ENCODE results near the gene PELI1.

The PELI1 gene

DNA sequence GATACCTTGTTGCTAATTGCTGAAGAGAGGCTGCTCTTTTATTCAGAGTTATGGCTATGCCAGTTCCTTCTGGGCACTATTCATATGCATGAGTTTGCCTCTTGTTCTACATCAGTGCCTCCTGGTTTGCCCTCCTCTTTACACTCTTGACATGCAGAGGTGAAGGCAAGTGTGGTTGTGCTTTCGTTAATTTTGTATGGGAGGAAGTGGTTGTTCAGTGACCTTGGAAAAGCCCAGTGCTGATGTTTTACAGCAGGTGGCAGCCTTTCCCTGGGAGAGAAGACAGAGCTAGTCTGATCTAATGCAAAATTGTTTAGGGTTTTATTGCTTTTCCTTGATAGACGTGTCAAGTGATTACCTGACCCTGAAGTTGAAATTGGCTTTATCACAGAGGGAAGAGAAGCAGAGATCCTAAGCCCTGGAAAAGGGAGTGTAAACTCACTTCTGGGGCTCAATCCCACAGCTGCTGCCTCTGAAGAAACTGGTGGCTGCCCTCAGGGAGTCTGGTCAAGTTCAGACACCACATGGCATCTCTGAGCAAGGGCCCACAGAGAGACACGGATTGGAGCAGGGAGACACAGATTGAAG is 94.5 kb downstream of the PELI1 start:
- no peak overlapping the region for H3K9ac ChIP-seq (ENCODE audit: low read depth, low read length, poor library complexity, severe bottlenecking)
- H2AFZ ChIP-seq (ENCODE audit: low read length): peak overlapping the region; percentile 77
- H3K79me2 ChIP-seq (ENCODE audit: insufficient read depth, low read length): no peaks in the 10 kb centered on the region
- no peaks in the 10 kb centered on the region for H3K36me3 ChIP-seq (ENCODE audit: insufficient read depth, low read length)
- no peaks in the 10 kb centered on the region for H4K20me1 ChIP-seq (ENCODE audit: insufficient read depth, low read length, poor library complexity, severe bottlenecking)
- H3K27me3 ChIP-seq (ENCODE audit: insufficient read depth, low read length, poor library complexity, severe bottlenecking): no peaks in the 10 kb centered on the region
- TF ChIP-seq, protein P1, sequence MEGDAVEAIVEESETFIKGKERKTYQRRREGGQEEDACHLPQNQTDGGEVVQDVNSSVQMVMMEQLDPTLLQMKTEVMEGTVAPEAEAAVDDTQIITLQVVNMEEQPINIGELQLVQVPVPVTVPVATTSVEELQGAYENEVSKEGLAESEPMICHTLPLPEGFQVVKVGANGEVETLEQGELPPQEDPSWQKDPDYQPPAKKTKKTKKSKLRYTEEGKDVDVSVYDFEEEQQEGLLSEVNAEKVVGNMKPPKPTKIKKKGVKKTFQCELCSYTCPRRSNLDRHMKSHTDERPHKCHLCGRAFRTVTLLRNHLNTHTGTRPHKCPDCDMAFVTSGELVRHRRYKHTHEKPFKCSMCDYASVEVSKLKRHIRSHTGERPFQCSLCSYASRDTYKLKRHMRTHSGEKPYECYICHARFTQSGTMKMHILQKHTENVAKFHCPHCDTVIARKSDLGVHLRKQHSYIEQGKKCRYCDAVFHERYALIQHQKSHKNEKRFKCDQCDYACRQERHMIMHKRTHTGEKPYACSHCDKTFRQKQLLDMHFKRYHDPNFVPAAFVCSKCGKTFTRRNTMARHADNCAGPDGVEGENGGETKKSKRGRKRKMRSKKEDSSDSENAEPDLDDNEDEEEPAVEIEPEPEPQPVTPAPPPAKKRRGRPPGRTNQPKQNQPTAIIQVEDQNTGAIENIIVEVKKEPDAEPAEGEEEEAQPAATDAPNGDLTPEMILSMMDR (conservative IDR thresholded peaks at IDR 0.05; ENCODE audit: low read length): peak; percentile 96
- no peak for TF ChIP-seq EZH2phosphoT487 (IDR thresholded peaks at IDR 0.05; ENCODE audit: borderline replicate concordance)
- H3K4me1 ChIP-seq (ENCODE audit: insufficient read depth, low read length, poor library complexity, severe bottlenecking): peaks cover 6% of the 10 kb centered on the region
- no peak overlapping the region for H3K4me3 ChIP-seq (ENCODE audit: low read length, poor library complexity, severe bottlenecking)
- no peaks in the 10 kb centered on the region for H3K9me2 ChIP-seq (replicated peaks; ENCODE audit: low read depth, low read length)
- H3K4me2 ChIP-seq (ENCODE audit: low read depth, low read length, poor library complexity, severe bottlenecking): no peak overlapping the region
- H3K9me3 ChIP-seq (ENCODE audit: insufficient read depth, low read depth, low read length): no peaks in the 10 kb centered on the region
- H3F3A ChIP-seq (ENCODE audit: low read depth): no peaks in the 10 kb centered on the region

DNA sequence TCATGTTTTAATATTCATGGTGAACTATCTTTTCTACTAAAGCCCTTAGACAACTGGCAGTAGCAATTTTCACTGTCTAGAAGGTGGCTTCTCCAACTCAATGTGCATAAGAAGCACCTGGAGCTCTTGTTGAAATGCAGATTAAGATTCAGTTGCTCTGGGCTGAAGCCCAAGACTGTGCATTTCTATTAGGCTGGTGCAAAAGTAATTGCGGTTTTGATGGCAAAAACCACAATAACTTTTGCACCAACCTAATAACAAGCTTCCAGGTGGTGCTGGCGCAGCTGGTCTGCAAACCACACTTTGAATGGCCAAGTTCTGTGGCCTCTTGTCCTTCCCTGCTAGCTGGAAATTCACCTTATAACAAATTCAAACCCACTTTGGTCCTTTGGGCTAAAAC is 98.3 kb downstream of the PELI1 start:
- Histone ChIP-seq H3K9ac (ENCODE audit: low read depth, low read length, poor library complexity, severe bottlenecking) (no peak overlapping the region), H3K36me3 (ENCODE audit: insufficient read depth, low read length) (no peaks in the 10 kb centered on the region), H3K9me3 (ENCODE audit: insufficient read depth, low read depth, low read length) (no peaks in the 10 kb centered on the region), H3K4me3 (ENCODE audit: low read length, poor library complexity, severe bottlenecking) (no peak overlapping the region), H3K9me2 (replicated peaks; ENCODE audit: low read depth, low read length) (no peaks in the 10 kb centered on the region), H3K4me1 (ENCODE audit: insufficient read depth, low read length, poor library complexity, severe bottlenecking) (no peaks in the 10 kb centered on the region), H3K4me2 (ENCODE audit: low read depth, low read length, poor library complexity, severe bottlenecking) (no peak overlapping the region), H2AFZ (ENCODE audit: low read length) (no peak overlapping the region), H3F3A (ENCODE audit: low read depth) (no peaks in the 10 kb centered on the region), H3K79me2 (ENCODE audit: insufficient read depth, low read length) (no peaks in the 10 kb centered on the region), H3K27me3 (ENCODE audit: insufficient read depth, low read length, poor library complexity, severe bottlenecking) (no peaks in the 10 kb centered on the region), H4K20me1 (ENCODE audit: insufficient read depth, low read length, poor library complexity, severe bottlenecking) (no peaks in the 10 kb centered on the region)
- no peak for TF ChIP-seq EZH2phosphoT487 (IDR thresholded peaks at IDR 0.05; ENCODE audit: borderline replicate concordance)
- TF ChIP-seq, protein P1 (conservative IDR thresholded peaks at IDR 0.05; ENCODE audit: low read length): no peak
